GM12865 (cell line): ENCODE measurements around the gene GLOD5.

ENCODE experiments used
- DNase-seq: peaks from one replicate; pipeline ENCODE4 v3.0.0; 2010; ENCODE audit warnings: low read depth
- H3K4me3 ChIP-seq: 2 replicates; pipeline ENCODE4 v1.5.1; 2011; ENCODE audit warnings: mild to moderate bottlenecking, low read depth, low read length, control low read depth
- CTCF ChIP-seq: IDR thresholded peaks from 2 replicates; pipeline ENCODE4 v1.5.1; 2011; ENCODE audit warnings: low read length, control low read depth, low read depth, inconsistent platforms; ENCODE audit not compliant: insufficient read depth; ENCODE audit errors: missing control alignments

GLOD5 gene

GRCh38 chrX:48785540-48786214, 24.1 kb downstream of the GLOD5 start:
- no peak for TF ChIP-seq CTCF
- no peak overlapping the region for H3K4me3 ChIP-seq
- DNase-seq: no peak

- no peak for TF ChIP-seq CTCF
- H3K4me3 ChIP-seq: no peak within 1 kb of the TSS
- no peak for DNase-seq
These were observed 24.8 kb downstream of the GLOD5 start, which contains the start of gene GATA1 for GRCh38 chrX:48786341-48786800. TSS of gene GATA1 (plus strand) at chrX:48786590. CDS start at chrX:48791110, 4,520 bp downstream.

- no peak for DNase-seq
- TF ChIP-seq CTCF: no peak
- no peak overlapping the region for H3K4me3 ChIP-seq
These were observed 25.4 kb downstream of the GLOD5 start for GRCh38 chrX:48786825-48787504.

GRCh38 chrX:48787505-48788443, 26.2 kb downstream of the GLOD5 start:
- H3K4me3 ChIP-seq: no peak overlapping the region
- no peak for TF ChIP-seq CTCF
- no peak for DNase-seq

GRCh38 chrX:48789366-48790220, 28.0 kb downstream of the GLOD5 start:
- no peak for DNase-seq
- no peak overlapping the region for H3K4me3 ChIP-seq
- no peak for TF ChIP-seq CTCF

- no peak for DNase-seq
- no peak for TF ChIP-seq CTCF
- no peak overlapping the region for H3K4me3 ChIP-seq
These were observed 28.9 kb downstream of the GLOD5 start for GRCh38 chrX:48790477-48790876.
